Skeletal muscle satellite cell (primary cell): Measurements from ENCODE around the gene HPCAL1.

ENCODE experiments used
- H3K27me3 ChIP-seq: 2 replicates; pipeline ENCODE4 v1.7.0; 2013; ENCODE audit warnings: low read length; ENCODE audit not compliant: control insufficient read depth, insufficient read depth
- H3K36me3 ChIP-seq: 2 replicates; pipeline ENCODE4 v1.7.0; 2013; ENCODE audit warnings: mild to moderate bottlenecking, control low read depth, low read length; ENCODE audit not compliant: insufficient read depth
- H3K4me1 ChIP-seq: 2 replicates; pipeline ENCODE4 v1.7.0; 2013; ENCODE audit warnings: low read length; ENCODE audit not compliant: control insufficient read depth, insufficient read depth
- H3K4me2 ChIP-seq: 2 replicates; pipeline ENCODE4 v1.7.0; 2013; ENCODE audit warnings: mild to moderate bottlenecking, low read length
- H3K4me3 ChIP-seq: 2 replicates; pipeline ENCODE4 v1.7.0; 2013; ENCODE audit warnings: low read length
- H3K9ac ChIP-seq: 2 replicates; pipeline ENCODE4 v1.7.0; 2013; ENCODE audit warnings: mild to moderate bottlenecking, low read depth, low read length, moderate library complexity
- H3K9me3 ChIP-seq: replicated peaks from 2 replicates; pipeline ENCODE4 v1.7.0; 2013; ENCODE audit warnings: mild to moderate bottlenecking, control low read depth, low read length

HPCAL1 gene

DNA sequence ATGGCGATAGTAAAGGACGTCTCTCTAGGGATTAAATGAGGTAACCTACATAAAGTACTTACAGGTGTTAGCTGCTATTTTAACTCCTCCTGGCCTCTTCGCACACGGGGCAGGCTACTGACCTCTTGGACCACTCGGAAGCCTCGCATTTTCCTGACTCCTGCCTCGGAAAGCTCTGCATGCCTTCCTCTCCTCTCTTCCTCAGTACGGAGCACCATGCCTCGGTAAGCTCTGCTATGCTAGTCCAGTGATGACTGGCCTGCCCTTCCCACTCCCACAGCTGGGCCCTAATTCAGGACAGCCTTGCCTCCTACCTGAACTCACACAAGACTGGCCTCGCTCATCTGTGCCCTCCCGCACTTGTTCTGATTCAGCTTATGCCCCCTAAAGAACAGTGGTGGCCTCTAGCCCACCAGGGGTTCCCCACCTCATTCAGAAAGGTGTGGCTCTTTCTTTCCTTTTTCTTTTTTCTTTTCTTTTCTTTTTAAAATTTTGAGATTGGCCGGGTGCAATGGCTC, 22.7 kb upstream of the HPCAL1 start:
- no peaks in the 10 kb centered on the region for H3K36me3 ChIP-seq

DNA sequence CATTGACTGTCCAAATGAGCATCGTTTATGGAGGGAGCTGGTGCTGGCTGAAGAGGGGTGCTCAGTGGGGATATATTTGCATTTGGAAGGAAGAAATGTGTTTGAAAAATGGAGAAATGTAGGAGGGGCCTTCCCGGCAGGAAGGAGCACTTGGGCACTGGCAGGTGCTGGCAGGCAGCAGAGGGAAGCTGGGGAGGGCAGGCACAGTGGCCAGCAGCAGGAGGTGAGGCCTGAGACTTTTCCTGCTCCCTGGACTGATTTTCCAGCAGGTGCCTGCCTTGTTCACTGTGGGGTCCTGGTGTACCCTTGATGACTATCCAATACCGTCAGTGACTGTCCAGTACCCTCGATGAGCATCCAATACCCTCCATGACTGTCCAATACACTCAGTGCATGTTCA, 20.8 kb upstream of the HPCAL1 start:
- H3K9ac ChIP-seq: no peak overlapping the region
- no peak overlapping the region for H3K4me3 ChIP-seq
- H3K4me1 ChIP-seq: peaks cover 76% of the 10 kb centered on the region
- H3K36me3 ChIP-seq: no peaks in the 10 kb centered on the region
- no peaks in the 10 kb centered on the region for H3K9me3 ChIP-seq
- H3K27me3 ChIP-seq: no peaks in the 10 kb centered on the region
- H3K4me2 ChIP-seq: no peak overlapping the region

More for the DNA sequence above, 22.7 kb upstream of the HPCAL1 start:
- H3K4me2 ChIP-seq: no peak overlapping the region
- no peak overlapping the region for H3K9ac ChIP-seq
- H3K4me3 ChIP-seq: no peak overlapping the region
- peaks cover 57% of the 10 kb centered on the region for H3K4me1 ChIP-seq
- H3K9me3 ChIP-seq: no peaks in the 10 kb centered on the region
- H3K27me3 ChIP-seq: no peaks in the 10 kb centered on the region

DNA sequence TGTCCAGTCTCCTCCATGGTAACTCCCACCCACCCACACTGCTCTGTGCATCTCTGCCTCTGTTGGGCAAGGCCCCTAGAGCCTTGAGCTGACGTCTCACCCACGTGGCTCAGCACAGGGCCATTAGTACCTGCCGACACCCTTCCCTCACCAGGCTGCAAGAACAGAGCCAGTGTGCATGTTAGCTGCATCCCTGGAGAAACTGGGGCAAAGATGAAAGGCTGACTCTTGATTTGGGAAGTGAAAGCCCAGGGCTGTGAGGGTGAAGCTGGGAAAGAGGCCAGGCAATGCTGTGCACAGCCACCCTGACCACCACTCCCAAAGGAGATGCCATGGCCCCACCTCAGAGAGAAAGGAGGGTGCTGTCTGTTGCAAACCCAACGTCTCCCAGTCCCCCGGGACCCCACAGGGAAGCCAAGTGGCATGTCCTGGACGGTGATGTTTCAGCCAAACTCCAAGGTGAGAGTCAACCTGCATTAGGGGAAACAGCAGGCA, 20.0 kb upstream of the HPCAL1 start:
- Histone ChIP-seq H3K36me3 (no peaks in the 10 kb centered on the region), H3K27me3 (no peaks in the 10 kb centered on the region), H3K4me1 (peaks cover 77% of the 10 kb centered on the region), H3K9me3 (no peaks in the 10 kb centered on the region), H3K4me2 (peak overlapping the region; percentile 32), H3K4me3 (peak overlapping the region; percentile 10), H3K9ac (peak overlapping the region; percentile 59)

DNA sequence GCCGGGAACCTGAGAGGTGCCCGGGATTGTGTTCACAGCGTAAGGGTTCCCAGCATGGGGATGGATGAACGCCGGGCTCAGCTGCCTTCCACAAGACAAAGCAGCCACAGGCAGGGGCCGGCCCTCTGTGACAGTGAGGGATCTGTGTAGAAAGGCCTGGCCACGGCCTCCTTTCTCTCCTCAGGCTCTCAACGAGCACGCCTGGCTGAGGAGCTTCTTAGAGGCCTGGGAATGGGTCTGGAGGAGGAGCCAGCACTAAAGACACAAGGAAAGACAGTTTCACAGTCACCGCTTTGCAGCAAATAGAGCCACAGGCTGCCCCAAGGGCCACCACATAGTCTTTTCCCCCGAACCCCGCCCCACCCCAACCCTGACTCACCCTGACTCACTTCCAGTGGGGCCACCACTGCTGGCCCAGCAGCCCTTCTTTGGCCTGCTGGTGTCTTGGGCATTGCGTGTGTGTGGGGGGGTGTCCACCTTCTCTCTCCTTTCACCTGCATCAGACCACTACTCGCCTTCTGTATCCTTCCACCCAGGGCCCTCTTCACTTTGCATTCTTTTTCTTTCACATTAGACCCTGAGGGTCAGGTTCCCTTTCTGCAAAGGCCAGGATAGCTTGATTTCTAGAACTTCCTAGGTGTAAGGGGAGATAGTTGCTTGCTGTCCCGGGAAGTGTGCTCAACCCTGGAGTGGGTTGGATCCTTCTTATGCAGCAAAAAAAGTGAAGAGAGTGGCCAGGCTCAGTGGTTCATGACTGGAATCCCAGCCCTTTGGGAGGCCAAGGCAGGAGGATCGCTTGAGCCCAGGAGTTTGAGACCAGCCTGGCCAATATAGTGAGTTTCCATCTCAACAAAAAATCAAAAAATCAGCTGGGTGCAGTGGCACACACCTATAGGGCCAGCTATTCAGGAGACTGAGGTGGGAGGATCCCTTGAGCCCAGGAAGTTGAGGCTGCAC, 19.3 kb upstream of the HPCAL1 start:
- no peaks in the 10 kb centered on the region for H3K9me3 ChIP-seq
- no peaks in the 10 kb centered on the region for H3K27me3 ChIP-seq
- peak overlapping the region; percentile 32 for H3K4me2 ChIP-seq
- no peaks in the 10 kb centered on the region for H3K36me3 ChIP-seq
- H3K4me1 ChIP-seq: peaks cover 76% of the 10 kb centered on the region
- peak overlapping the region; percentile 10 for H3K4me3 ChIP-seq
- H3K9ac ChIP-seq: peak overlapping the region; percentile 59

DNA sequence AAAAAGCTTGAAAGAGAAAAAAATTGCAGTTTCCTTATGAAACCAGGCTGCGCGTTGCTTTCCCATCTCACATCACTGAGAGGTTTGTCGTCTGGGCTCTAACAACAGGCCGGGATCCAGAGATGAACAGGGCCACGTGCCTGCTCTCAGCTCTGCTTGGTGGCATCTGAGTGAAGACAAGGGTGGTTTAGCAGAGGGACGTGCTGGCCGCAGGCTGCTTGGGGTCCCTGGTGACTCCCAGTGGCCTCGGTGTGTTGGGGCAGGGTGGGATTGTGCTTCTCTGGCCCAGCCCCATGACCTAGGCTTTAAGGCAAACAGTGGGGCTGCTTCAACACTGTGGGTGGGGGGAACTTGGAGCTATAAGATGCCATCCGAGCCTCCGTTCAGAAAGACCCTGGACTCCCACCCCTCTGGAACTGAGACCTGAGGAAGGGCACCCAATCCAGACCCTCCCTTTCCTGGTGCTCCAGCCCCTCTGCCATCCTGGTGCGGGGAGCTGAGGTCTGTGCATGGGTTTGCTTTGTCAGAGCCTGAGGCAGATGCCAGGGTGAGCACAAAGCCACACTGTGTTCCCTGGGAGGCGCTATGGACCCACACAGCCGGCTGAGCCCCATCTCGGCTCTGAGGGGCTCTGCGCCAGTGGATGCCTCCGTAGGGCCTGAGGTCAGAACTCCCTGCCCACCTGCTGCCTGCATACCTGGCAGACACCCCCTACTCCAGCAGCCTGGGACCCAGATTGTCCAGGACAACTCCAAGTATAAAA, 18.4 kb upstream of the HPCAL1 start:
- H3K4me2 ChIP-seq: no peak overlapping the region
- no peaks in the 10 kb centered on the region for H3K27me3 ChIP-seq
- H3K9ac ChIP-seq: no peak overlapping the region
- H3K4me3 ChIP-seq: no peak overlapping the region
- H3K9me3 ChIP-seq: no peaks in the 10 kb centered on the region
- H3K4me1 ChIP-seq: peaks cover 76% of the 10 kb centered on the region
- H3K36me3 ChIP-seq: no peaks in the 10 kb centered on the region

DNA sequence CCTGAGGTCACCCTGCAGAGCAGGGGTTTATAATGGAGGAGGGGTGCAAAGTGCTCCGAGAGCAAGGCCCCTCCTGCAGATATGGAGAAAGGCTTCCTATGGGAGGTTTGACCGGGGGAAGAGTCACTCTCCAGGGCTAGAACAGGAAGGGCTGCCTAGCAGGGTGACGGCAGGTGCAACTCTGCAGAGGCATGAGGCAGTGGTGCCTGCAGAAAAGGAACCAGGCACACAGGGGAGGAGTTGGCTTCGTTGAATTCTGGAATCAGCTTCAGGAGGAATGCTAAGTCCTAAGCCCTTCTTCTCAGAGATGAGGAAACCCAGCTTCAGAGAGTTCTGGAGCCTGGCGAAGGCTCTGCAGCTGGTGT, 17.5 kb upstream of the HPCAL1 start:
- Histone ChIP-seq H3K36me3 (no peaks in the 10 kb centered on the region), H3K4me1 (peaks cover 81% of the 10 kb centered on the region), H3K27me3 (no peaks in the 10 kb centered on the region), H3K4me2 (peak overlapping the region; percentile 51), H3K9me3 (no peaks in the 10 kb centered on the region), H3K9ac (peak overlapping the region; percentile 35), H3K4me3 (no peak overlapping the region)

DNA sequence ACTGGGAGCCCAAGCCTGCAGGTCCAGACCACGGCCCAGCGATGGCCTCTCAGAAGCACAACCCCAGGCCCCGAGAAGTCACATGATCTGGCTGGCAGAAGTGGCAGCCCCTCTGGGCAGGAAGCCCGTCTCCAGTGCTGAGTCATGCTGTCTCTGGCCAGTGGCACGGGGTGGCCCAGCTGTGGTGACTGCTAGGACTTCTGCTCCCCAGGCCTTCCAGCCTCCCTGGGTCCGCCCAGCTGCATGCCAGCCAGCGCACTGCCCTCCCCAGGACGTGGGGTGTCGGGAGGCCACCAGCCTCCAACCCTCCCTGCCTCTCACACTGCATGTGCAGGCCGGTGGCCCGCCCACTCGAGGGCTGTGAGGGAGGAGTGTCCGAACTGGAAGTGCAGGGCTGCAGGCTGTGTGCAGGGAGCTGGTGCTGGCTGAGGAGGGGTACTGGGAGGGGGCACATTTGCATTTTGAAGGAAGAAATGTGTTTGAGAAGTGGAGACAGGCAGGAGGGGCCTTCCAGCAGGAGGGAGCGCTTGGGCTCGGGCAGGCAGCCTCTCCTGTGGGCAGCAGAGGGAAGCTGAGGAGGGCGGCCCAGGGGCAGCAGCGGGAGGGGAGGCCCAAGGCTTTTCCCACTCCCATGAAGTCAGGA, 17.0 kb upstream of the HPCAL1 start:
- Histone ChIP-seq H3K36me3 (no peaks in the 10 kb centered on the region), H3K4me1 (peaks cover 86% of the 10 kb centered on the region)

DNA sequence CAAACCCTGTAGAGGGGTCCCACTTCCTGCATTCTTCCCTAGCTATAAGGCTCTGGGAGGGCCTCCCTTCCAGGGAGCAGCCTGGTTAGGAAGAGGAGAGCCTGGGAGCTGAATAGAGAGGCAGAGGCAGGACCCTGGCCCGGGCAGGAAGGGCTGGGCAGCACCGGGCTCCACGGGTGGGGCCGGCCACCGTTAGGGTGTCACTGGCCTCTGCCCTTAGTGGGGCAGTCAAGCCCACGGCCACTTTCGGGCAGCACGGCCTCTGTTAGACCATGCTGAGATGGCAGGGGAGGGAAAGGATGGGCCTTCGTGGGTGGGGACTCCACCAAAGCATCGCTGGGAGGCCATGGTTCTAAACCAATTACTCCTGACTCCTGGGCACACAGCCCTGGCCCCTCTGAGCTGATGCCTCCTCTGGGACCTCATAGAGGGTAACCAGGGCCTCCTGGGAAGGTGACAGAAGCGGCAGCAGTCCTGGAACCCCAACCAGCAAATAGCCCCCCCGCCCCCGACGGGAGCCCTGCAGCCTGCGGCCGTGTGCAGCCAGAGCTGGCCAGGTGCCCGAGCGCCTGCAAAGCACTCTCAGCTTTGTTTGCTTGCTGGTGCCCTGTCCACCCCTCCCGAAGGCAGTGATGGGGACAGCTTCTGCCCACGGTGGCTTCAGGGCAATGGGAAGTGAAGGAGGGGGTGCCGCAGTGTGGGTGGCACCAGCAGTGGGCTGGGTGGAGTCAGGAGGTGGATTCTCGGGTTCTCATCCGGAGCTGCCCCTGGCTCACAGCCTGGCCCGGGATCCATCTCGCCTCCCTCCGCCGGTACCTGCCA, 16.3 kb upstream of the HPCAL1 start:
- peak overlapping the region; percentile 51 for H3K4me2 ChIP-seq
- H3K4me1 ChIP-seq: peaks cover 86% of the 10 kb centered on the region
- peak overlapping the region; percentile 52 for H3K9ac ChIP-seq
- H3K9me3 ChIP-seq: no peaks in the 10 kb centered on the region
- H3K36me3 ChIP-seq: no peaks in the 10 kb centered on the region
- H3K4me3 ChIP-seq: no peak overlapping the region
- no peaks in the 10 kb centered on the region for H3K27me3 ChIP-seq

More for the DNA sequence above, 17.0 kb upstream of the HPCAL1 start:
- no peaks in the 10 kb centered on the region for H3K9me3 ChIP-seq
- H3K9ac ChIP-seq: peak overlapping the region; percentile 52
- H3K4me2 ChIP-seq: peak overlapping the region; percentile 51
- no peak overlapping the region for H3K4me3 ChIP-seq
- no peaks in the 10 kb centered on the region for H3K27me3 ChIP-seq

DNA sequence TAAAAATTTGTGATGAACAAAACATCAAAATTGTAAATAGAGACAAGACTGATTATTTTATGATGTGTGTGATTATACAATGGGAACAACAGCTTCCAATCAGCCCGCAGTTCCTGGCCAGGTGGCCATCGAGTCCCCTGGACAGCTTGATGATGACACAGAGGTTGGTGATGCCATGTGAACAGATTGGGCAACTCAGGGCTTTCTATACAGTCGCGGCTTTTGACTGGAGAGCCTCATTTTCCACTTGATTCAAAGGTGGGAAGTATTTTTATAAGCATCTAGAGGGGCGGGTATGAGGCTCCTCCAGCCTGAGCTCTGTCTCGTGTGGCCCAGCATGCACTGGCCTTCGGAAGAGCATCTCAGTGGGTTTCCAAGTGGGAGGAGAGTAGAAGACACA, 14.9 kb upstream of the HPCAL1 start:
- Histone ChIP-seq H3K9me3 (no peaks in the 10 kb centered on the region), H3K36me3 (no peaks in the 10 kb centered on the region), H3K27me3 (no peaks in the 10 kb centered on the region), H3K4me2 (no peak overlapping the region), H3K4me1 (peaks cover 76% of the 10 kb centered on the region), H3K4me3 (no peak overlapping the region), H3K9ac (no peak overlapping the region)

DNA sequence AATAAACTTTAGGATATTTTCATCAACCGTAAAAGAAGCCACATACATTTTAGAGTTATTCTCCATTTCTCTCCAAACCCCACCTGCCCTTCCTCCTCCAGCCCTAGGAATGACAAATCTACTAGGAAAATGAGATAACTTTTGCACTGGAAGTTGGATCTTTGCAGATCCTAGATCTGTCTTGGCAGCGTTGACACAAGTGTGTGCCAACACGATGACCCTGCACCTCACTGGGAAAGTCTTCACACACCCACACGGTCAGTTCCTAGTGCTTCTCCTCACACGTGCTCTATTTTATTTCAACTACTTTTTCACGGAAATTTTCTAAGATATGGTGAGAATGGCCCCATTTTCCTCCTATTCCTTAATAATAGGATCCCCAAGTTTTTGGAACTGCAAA, 14.1 kb upstream of the HPCAL1 start:
- Histone ChIP-seq H3K4me1 (peaks cover 68% of the 10 kb centered on the region), H3K4me3 (no peak overlapping the region)

More for the DNA sequence above, 14.1 kb upstream of the HPCAL1 start:
- no peaks in the 10 kb centered on the region for H3K36me3 ChIP-seq
- no peak overlapping the region for H3K9ac ChIP-seq
- H3K27me3 ChIP-seq: no peaks in the 10 kb centered on the region
- H3K9me3 ChIP-seq: no peaks in the 10 kb centered on the region
- no peak overlapping the region for H3K4me2 ChIP-seq
